Nephron (organoid): ENCODE measurements around the gene LEF1.

Experiments used
- H3K27ac Mint-ChIP-seq, 3 experiments: 2 replicates each; pipeline ENCODE4 v1.8.0; 2020; ENCODE audit warnings: mixed read lengths in 3 of 3, mild to moderate bottlenecking in 2 of 3, moderate library complexity in 1 of 3
- H3K27me3 Mint-ChIP-seq: 2 replicates; pipeline ENCODE4 v1.8.0; 2021; ENCODE audit warnings: low read depth, mild to moderate bottlenecking, moderate library complexity, mixed read lengths
- H3K36me3 Mint-ChIP-seq: 2 replicates; pipeline ENCODE4 v1.8.0; 2020; ENCODE audit warnings: low read depth, mixed read lengths
- H3K4me1 Mint-ChIP-seq: 2 replicates; pipeline ENCODE4 v1.8.0; 2020; ENCODE audit warnings: mixed read lengths
- H3K4me3 Mint-ChIP-seq, 3 experiments: 2 replicates each; pipeline ENCODE4 v1.8.0; 2020; ENCODE audit warnings: mild to moderate bottlenecking in 3 of 3, mixed read lengths in 3 of 3, moderate library complexity in 2 of 3
- H3K9me3 Mint-ChIP-seq: 2 replicates; pipeline ENCODE4 v1.8.0; 2020; ENCODE audit warnings: mixed read lengths
- CTCF ChIP-seq, 3 experiments: fragments of 200-600 bp; sonication (generic); IDR thresholded peaks; one replicate each; pipeline ENCODE4 v1.5.0; 2021; ENCODE audit warnings: antibody characterized with exemption in 3 of 3; ENCODE audit not compliant: unreplicated experiment in 3 of 3

The LEF1 gene

GRCh38 chr4:108168671-108169523 is at the start of gene LEF1:
Gene LEF1 (minus strand): TSS chr4:108168932. CDS start chr4:108167767, 1,165 bp downstream.
- Mint-ChIP-seq H3K36me3 (no peaks in the 10 kb centered on the region), H3K4me3 (peak within 1 kb of the TSS; percentile 95 to 100 (median 97)), H3K27ac (peak within 1 kb of the TSS; percentile 21 to 93 (median 92)), H3K9me3 (no peaks in the 10 kb centered on the region), H3K4me1 (peaks cover 54% of the 10 kb centered on the region), H3K27me3 (peaks cover 76% of the 10 kb centered on the region)
- no peak for TF ChIP-seq CTCF (IDR thresholded peaks at IDR 0.05; ENCODE audit: unreplicated experiment in 3 of 3)

GRCh38 chr4:108216510-108216909 is 47.8 kb upstream of the LEF1 start:
- Mint-ChIP-seq H3K27me3 (no peaks in the 10 kb centered on the region), H3K4me3 (no peak overlapping the region), H3K4me1 (peaks cover 18% of the 10 kb centered on the region), H3K9me3 (no peaks in the 10 kb centered on the region), H3K27ac (no peak overlapping the region), H3K36me3 (no peaks in the 10 kb centered on the region)
- no peak for TF ChIP-seq CTCF (IDR thresholded peaks at IDR 0.05; ENCODE audit: unreplicated experiment in 3 of 3)

- Mint-ChIP-seq H3K4me3 (no peak overlapping the region), H3K9me3 (no peaks in the 10 kb centered on the region), H3K36me3 (no peaks in the 10 kb centered on the region), H3K27me3 (no peaks in the 10 kb centered on the region), H3K27ac (no peak overlapping the region), H3K4me1 (peaks cover 18% of the 10 kb centered on the region)
- TF ChIP-seq CTCF (IDR thresholded peaks at IDR 0.05; ENCODE audit: unreplicated experiment in 3 of 3): no peak
These were observed 46.3 kb upstream of the LEF1 start for GRCh38 chr4:108215055-108215454.

- no peak for TF ChIP-seq CTCF (IDR thresholded peaks at IDR 0.05; ENCODE audit: unreplicated experiment in 3 of 3)
- Mint-ChIP-seq H3K4me3 (no peak overlapping the region), H3K27ac (no peak overlapping the region), H3K9me3 (no peaks in the 10 kb centered on the region), H3K4me1 (peaks cover 18% of the 10 kb centered on the region), H3K27me3 (no peaks in the 10 kb centered on the region), H3K36me3 (no peaks in the 10 kb centered on the region)
These were observed 45.0 kb upstream of the LEF1 start for GRCh38 chr4:108213723-108214122.

GRCh38 chr4:108213308-108213707 is 44.6 kb upstream of the LEF1 start:
- no peak overlapping the region for H3K4me3 Mint-ChIP-seq
- no peaks in the 10 kb centered on the region for H3K36me3 Mint-ChIP-seq
- no peaks in the 10 kb centered on the region for H3K9me3 Mint-ChIP-seq
- no peak overlapping the region for H3K27ac Mint-ChIP-seq
- H3K4me1 Mint-ChIP-seq: peaks cover 18% of the 10 kb centered on the region
- H3K27me3 Mint-ChIP-seq: no peaks in the 10 kb centered on the region
- no peak for TF ChIP-seq CTCF (IDR thresholded peaks at IDR 0.05; ENCODE audit: unreplicated experiment in 3 of 3)
